ENCODE data around the gene ASB11.

ASB11 gene

GRCh38 chrX:15233416-15234015 is 81.9 kb downstream of the ASB11 start:
- DNase-seq (ENCODE audit: low spot score) = no peak
